C4-2B (cell line): ENCODE data around the gene TSPAN16.

Source experiments
- CTCF ChIP-seq: fragments of 450-650 bp; conservative IDR thresholded peaks from 2 replicates; pipeline ENCODE4 v1.5.1; 2017; ENCODE audit warnings: mild to moderate bottlenecking
- ZFX ChIP-seq: fragments of 450-650 bp; IDR thresholded peaks from 2 replicates; pipeline ENCODE4 v1.6.1; 2017

GRCh38 chr19:11290256-11290655, 5.7 kb upstream of the TSPAN16 start:
- no peak for TF ChIP-seq CTCF
- TF ChIP-seq ZFX = no peak
